ENCODE data around the gene RBPJ. TPM values are rescaled to one million over a fixed set of nuclear protein-coding genes. Genes with fewer than 3 reads are reported as not detected.
"Not testable (repeated sequence)": the region's sequence is repeated elsewhere in the genome, so short reads cannot be mapped to it uniquely, and the experiment has no call there.

Gene RBPJ
- total RNA-seq, 3 donors from 2014 or later = 164 to 194 (median 182) TPM

GRCh38 chr4:26343038-26343398, 22.2 kb downstream of the RBPJ start:
- Mint-ChIP-seq H3K27me3 (ENCODE audit: low read depth) (no peaks in the 10 kb centered on the region), H3K4me1 (ENCODE audit: low read depth) (peaks cover 64% of the 10 kb centered on the region), H3K36me3 (ENCODE audit: insufficient read depth) (peaks cover 13% of the 10 kb centered on the region), H3K4me3 (no peak overlapping the region), H3K9me3 (no peaks in the 10 kb centered on the region)
- DNase-seq (no peak), ATAC-seq (no peak)

GRCh38 chr4:26344901-26345564, 24.2 kb downstream of the RBPJ start:
- no peak for ATAC-seq
- no peaks in the 10 kb centered on the region for H3K9me3 Mint-ChIP-seq
- DNase-seq = no peak
- H3K4me3 Mint-ChIP-seq = no peak overlapping the region
- H3K27me3 Mint-ChIP-seq (ENCODE audit: low read depth) = no peaks in the 10 kb centered on the region
- peaks cover 14% of the 10 kb centered on the region for H3K36me3 Mint-ChIP-seq (ENCODE audit: insufficient read depth)
- peaks cover 71% of the 10 kb centered on the region for H3K4me1 Mint-ChIP-seq (ENCODE audit: low read depth)

- Mint-ChIP-seq H3K4me3 (no peak overlapping the region), H3K36me3 (ENCODE audit: insufficient read depth) (peaks cover 15% of the 10 kb centered on the region), H3K27me3 (ENCODE audit: low read depth) (no peaks in the 10 kb centered on the region), H3K9me3 (no peaks in the 10 kb centered on the region), H3K4me1 (ENCODE audit: low read depth) (peaks cover 71% of the 10 kb centered on the region)
- DNase-seq = no peak
- ATAC-seq = no peak
These were observed 24.7 kb downstream of the RBPJ start for GRCh38 chr4:26345565-26345938.

GRCh38 chr4:26346203-26346620, 25.4 kb downstream of the RBPJ start:
- no peaks in the 10 kb centered on the region for H3K9me3 Mint-ChIP-seq
- peaks cover 69% of the 10 kb centered on the region for H3K4me1 Mint-ChIP-seq (ENCODE audit: low read depth)
- ATAC-seq (no peak), DNase-seq (no peak)
- H3K4me3 Mint-ChIP-seq = no peak overlapping the region
- H3K36me3 Mint-ChIP-seq (ENCODE audit: insufficient read depth) = peaks cover 18% of the 10 kb centered on the region
- H3K27me3 Mint-ChIP-seq (ENCODE audit: low read depth) = no peaks in the 10 kb centered on the region

GRCh38 chr4:26349496-26349895, 28.7 kb downstream of the RBPJ start:
- no peak for DNase-seq
- H3K4me3 Mint-ChIP-seq = no peak overlapping the region
- H3K9me3 Mint-ChIP-seq = no peaks in the 10 kb centered on the region
- ATAC-seq = peak; percentile 34 to 51
- H3K36me3 Mint-ChIP-seq (ENCODE audit: insufficient read depth) = peaks cover 20% of the 10 kb centered on the region
- no peaks in the 10 kb centered on the region for H3K27me3 Mint-ChIP-seq (ENCODE audit: low read depth)
- peaks cover 63% of the 10 kb centered on the region for H3K4me1 Mint-ChIP-seq (ENCODE audit: low read depth)

GRCh38 chr4:26351685-26352084, 30.9 kb downstream of the RBPJ start:
- Mint-ChIP-seq H3K4me1 (ENCODE audit: low read depth) (peaks cover 47% of the 10 kb centered on the region), H3K4me3 (no peak overlapping the region), H3K36me3 (ENCODE audit: insufficient read depth) (peaks cover 18% of the 10 kb centered on the region), H3K9me3 (no peaks in the 10 kb centered on the region), H3K27me3 (ENCODE audit: low read depth) (no peaks in the 10 kb centered on the region)
- ATAC-seq = no peak
- no peak for DNase-seq

- Mint-ChIP-seq H3K36me3 (ENCODE audit: insufficient read depth) (peaks cover 10% of the 10 kb centered on the region), H3K27me3 (ENCODE audit: low read depth) (no peaks in the 10 kb centered on the region), H3K4me1 (ENCODE audit: low read depth) (peaks cover 31% of the 10 kb centered on the region), H3K9me3 (no peaks in the 10 kb centered on the region), H3K4me3 (no peak overlapping the region)
- no peak for DNase-seq
- ATAC-seq = no peak
These were observed 33.7 kb downstream of the RBPJ start for GRCh38 chr4:26354491-26354890.

- DNase-seq = no peak
- Mint-ChIP-seq H3K36me3 (ENCODE audit: insufficient read depth) (peaks cover 8% of the 10 kb centered on the region), H3K27me3 (ENCODE audit: low read depth) (no peaks in the 10 kb centered on the region), H3K4me1 (ENCODE audit: low read depth) (peaks cover 25% of the 10 kb centered on the region), H3K9me3 (no peaks in the 10 kb centered on the region), H3K4me3 (no peak overlapping the region)
- peak in 1 of 2 donors; percentile 11 for ATAC-seq
These were observed 34.7 kb downstream of the RBPJ start for GRCh38 chr4:26355392-26356052.

GRCh38 chr4:26356081-26356501, 35.3 kb downstream of the RBPJ start:
- Mint-ChIP-seq H3K9me3 (no peaks in the 10 kb centered on the region), H3K36me3 (ENCODE audit: insufficient read depth) (peaks cover 5% of the 10 kb centered on the region), H3K4me1 (ENCODE audit: low read depth) (peaks cover 27% of the 10 kb centered on the region), H3K27me3 (ENCODE audit: low read depth) (no peaks in the 10 kb centered on the region), H3K4me3 (no peak overlapping the region)
- ATAC-seq = peak; percentile 43 to 49
- no peak for DNase-seq

GRCh38 chr4:26359521-26359920, 38.7 kb downstream of the RBPJ start:
- not testable (repeated sequence) for ATAC-seq
- H3K4me1 Mint-ChIP-seq (ENCODE audit: low read depth) = peaks cover 24% of the 10 kb centered on the region

GRCh38 chr4:26360273-26360672, 39.5 kb downstream of the RBPJ start:
- peaks cover 23% of the 10 kb centered on the region for H3K4me1 Mint-ChIP-seq (ENCODE audit: low read depth)
- peaks cover 2% of the 10 kb centered on the region for H3K36me3 Mint-ChIP-seq (ENCODE audit: insufficient read depth)

More at GRCh38 chr4:26359521-26359920, 38.7 kb downstream of the RBPJ start:
- H3K4me3 Mint-ChIP-seq; H3K27me3 Mint-ChIP-seq (ENCODE audit: low read depth); DNase-seq; H3K9me3 Mint-ChIP-seq; H3K36me3 Mint-ChIP-seq (ENCODE audit: insufficient read depth): not testable (repeated sequence)

GRCh38 chr4:26360864-26361263, 40.0 kb downstream of the RBPJ start:
- Mint-ChIP-seq H3K4me1 (ENCODE audit: low read depth) (peaks cover 23% of the 10 kb centered on the region), H3K27me3 (ENCODE audit: low read depth) (no peaks in the 10 kb centered on the region), H3K36me3 (ENCODE audit: insufficient read depth) (peaks cover 4% of the 10 kb centered on the region), H3K9me3 (no peaks in the 10 kb centered on the region), H3K4me3 (no peak overlapping the region)
- ATAC-seq = no peak
- no peak for DNase-seq

More at GRCh38 chr4:26360273-26360672, 39.5 kb downstream of the RBPJ start:
- no peak for DNase-seq
- H3K4me3 Mint-ChIP-seq = no peak overlapping the region
- no peaks in the 10 kb centered on the region for H3K27me3 Mint-ChIP-seq (ENCODE audit: low read depth)
- no peak for ATAC-seq
- H3K9me3 Mint-ChIP-seq = no peaks in the 10 kb centered on the region

- ATAC-seq (no peak), DNase-seq (no peak)
- Mint-ChIP-seq H3K27me3 (ENCODE audit: low read depth) (no peaks in the 10 kb centered on the region), H3K4me1 (ENCODE audit: low read depth) (peaks cover 23% of the 10 kb centered on the region), H3K36me3 (ENCODE audit: insufficient read depth) (peaks cover 4% of the 10 kb centered on the region), H3K9me3 (no peaks in the 10 kb centered on the region), H3K4me3 (no peak overlapping the region)
These were observed 40.5 kb downstream of the RBPJ start for GRCh38 chr4:26361297-26361696.

- Mint-ChIP-seq H3K4me3 (no peak overlapping the region), H3K36me3 (ENCODE audit: insufficient read depth) (peaks cover 7% of the 10 kb centered on the region), H3K4me1 (ENCODE audit: low read depth) (peaks cover 23% of the 10 kb centered on the region), H3K9me3 (no peaks in the 10 kb centered on the region), H3K27me3 (ENCODE audit: low read depth) (no peaks in the 10 kb centered on the region)
- ATAC-seq (no peak), DNase-seq (no peak)
These were observed 42.1 kb downstream of the RBPJ start for GRCh38 chr4:26362745-26363439.

Data from activated T-cell treated with anti-CD3 and anti-CD28 coated beads, Interleukin-2, amount 50 U/mL, for 4 hours (primary cell).